HepG2 (cell line): ENCODE measurements around the gene TMX2. TPM values are rescaled to one million over a fixed set of nuclear protein-coding genes. Genes with fewer than 3 reads are reported as not detected.

Experiments used
- ARHGAP35 ChIP-seq: sonication (generic); formaldehyde crosslinking; IDR thresholded peaks from 2 replicates; pipeline ENCODE4 v1.9.0; 2022; ENCODE audit warnings: mild to moderate bottlenecking, inconsistent platforms, moderate library complexity, missing genetic modification reagents, borderline replicate concordance
- FOXK2 ChIP-seq: fragments of 450-650 bp; IDR thresholded peaks from 2 replicates; pipeline ENCODE4 v1.6.1; 2016
- FOXO4 ChIP-seq: sonication (generic); formaldehyde crosslinking; conservative IDR thresholded peaks from 2 replicates; pipeline ENCODE4 v1.8.1; 2023; ENCODE audit warnings: missing genetic modification reagents
- GLI4 ChIP-seq: sonication (generic); formaldehyde crosslinking; IDR thresholded peaks from 2 replicates; pipeline ENCODE4 v1.5.1; 2020; ENCODE audit warnings: missing genetic modification reagents, mild to moderate bottlenecking, moderate library complexity, borderline replicate concordance
- GMEB2 ChIP-seq: IDR thresholded peaks from 2 replicates; pipeline ENCODE4 v1.6.1; 2016; ENCODE audit warnings: missing biosample characterization, missing genetic modification reagents, low read depth
- IKZF1 ChIP-seq: fragments of 450-650 bp; IDR thresholded peaks from 2 replicates; pipeline ENCODE4 v1.7.1; 2016
- MBNL3 ChIP-seq: fragments of 250-450 bp; sonication (Bioruptor Pico); conservative IDR thresholded peaks from 2 replicates; pipeline ENCODE4 v1.8.0; 2022; ENCODE audit warnings: mild to moderate bottlenecking, inconsistent platforms
- NFAT5 ChIP-seq: sonication (generic); formaldehyde crosslinking; IDR thresholded peaks from 2 replicates; pipeline ENCODE4 v1.4.0; 2020; ENCODE audit warnings: missing genetic modification reagents
- PCBP1 ChIP-seq: fragments of 200-400 bp; formaldehyde crosslinking; IDR thresholded peaks from 2 replicates; pipeline ENCODE4 v1.6.1; 2017; ENCODE audit warnings: mild to moderate bottlenecking, low read depth, low read length, borderline replicate concordance
- PRDM4 ChIP-seq: sonication (generic); formaldehyde crosslinking; IDR thresholded peaks from 2 replicates; pipeline ENCODE4 v1.9.0; 2021; ENCODE audit warnings: missing genetic modification reagents, borderline replicate concordance
- RCOR2 ChIP-seq: IDR thresholded peaks from 2 replicates; pipeline ENCODE4 v1.6.1; 2016; ENCODE audit warnings: missing biosample characterization, missing genetic modification reagents
- SMC3 ChIP-seq: IDR thresholded peaks from 2 replicates; pipeline ENCODE4 v1.6.1; 2011; ENCODE audit warnings: low read length, improper control_type of control experiment
- SNAPC2 ChIP-seq: sonication (generic); formaldehyde crosslinking; IDR thresholded peaks from 2 replicates; pipeline ENCODE4 v1.8.1; 2022; ENCODE audit warnings: mild to moderate bottlenecking, missing genetic modification reagents
- SRSF9 ChIP-seq: fragments of 200-400 bp; formaldehyde crosslinking; IDR thresholded peaks from 2 replicates; pipeline ENCODE4 v1.6.1; 2018; ENCODE audit warnings: borderline replicate concordance, mild to moderate bottlenecking, low read depth, low read length; ENCODE audit not compliant: insufficient read depth, poor library complexity, severe bottlenecking
- ZFYVE20 ChIP-seq: sonication (generic); formaldehyde crosslinking; IDR thresholded peaks from 2 replicates; pipeline ENCODE4 v1.8.0; 2023; ENCODE audit warnings: low read depth, mild to moderate bottlenecking, moderate library complexity, missing genetic modification reagents, borderline replicate concordance
- ZNF256 ChIP-seq: sonication (generic); formaldehyde crosslinking; conservative IDR thresholded peaks from 2 replicates; pipeline ENCODE4 v1.4.0; 2020; ENCODE audit warnings: missing genetic modification reagents
- polyA plus RNA-seq, 8 experiments: library from polyadenylated mRNA; depleted of rRNA in 3 of 8; stranded (reverse) in 7 of 8; unstranded in 1 of 8; fragments of >200 nt; fragmentation: Illumina TruSeq in 4 of 8; extraction: Trizol in 4 of 8; gene quantifications; 2 replicates each; pipeline versions ENCODE4 v1.2.1 to v1.2.3, GENCODE V29; 2011 to 2016; ENCODE audit warnings: low read depth in 4 of 8, missing spikeins in 1 of 8, mixed read lengths in 1 of 8; ENCODE audit not compliant: insufficient read depth in 1 of 8
- total RNA-seq, 5 experiments: library from RNA; depleted of rRNA; stranded (reverse); fragments of >200 nt; fragmentation: Illumina TruSeq; extraction: Trizol; gene quantifications; 2 replicates each; pipeline ENCODE4 v1.2.3, GENCODE V29; 2016; ENCODE audit warnings: low read depth in 1 of 5
- TF ChIP-seq, protein P1 (sequence below): IDR thresholded peaks from 2 replicates; pipeline ENCODE4 v1.6.1; 2016

The TMX2 gene
- total and polyA plus RNA-seq, 2 of the 13 experiments (the other 11 are each of a cell fraction or from before 2014, with no cell fraction given) = 84.5 to 129 TPM

DNA sequence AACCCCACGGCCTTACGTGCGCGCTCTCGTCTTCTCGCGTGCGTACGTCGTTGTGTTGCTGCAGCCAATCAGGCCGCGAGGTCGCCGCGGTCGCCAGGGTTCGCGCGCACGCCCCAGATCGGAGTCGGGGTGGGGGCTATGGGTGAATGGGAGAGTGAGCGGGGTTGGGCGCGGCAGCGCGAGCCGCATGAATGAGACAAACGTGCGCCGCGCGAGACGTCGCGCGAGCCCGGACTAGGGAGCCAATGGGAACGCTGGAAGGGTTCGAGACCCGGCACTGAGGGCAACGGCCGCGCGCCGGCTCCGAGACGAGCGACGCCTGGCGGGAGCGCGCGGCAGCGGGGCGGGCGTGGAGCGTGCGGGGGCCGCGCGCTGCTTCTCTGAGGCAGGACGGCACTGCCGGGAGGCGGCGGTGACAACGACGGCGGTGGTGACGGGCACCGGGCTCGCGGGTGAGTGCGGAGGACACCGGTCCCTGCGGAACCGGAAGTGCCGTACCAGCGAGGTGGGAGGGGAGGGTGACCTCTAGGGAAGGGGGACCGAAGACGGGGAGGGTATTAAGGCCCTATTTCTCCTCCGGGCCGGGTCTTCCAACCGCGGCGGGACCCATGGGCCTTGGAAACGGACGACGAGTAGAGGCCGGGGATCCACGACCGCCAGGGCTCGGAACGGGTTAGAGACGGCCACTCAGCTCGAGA lies 44.5 kb upstream of the TMX2 start, which contains the start of gene ZDHHC5 (continued):
- TF ChIP-seq ZFYVE20 (CRISPR knock-in tag) (no peak), SNAPC2 (CRISPR knock-in tag) (no peak), MBNL3 (no peak), GLI4 (no peak), PCBP1 (no peak), SMC3 (no peak), SRSF9 (no peak), GMEB2 (CRISPR knock-in tag) (peak; percentile 99), IKZF1 (no peak), NFAT5 (CRISPR knock-in tag) (no peak; the same call in 1 of the 2 replicates), PRDM4 (CRISPR knock-in tag) (no peak), FOXO4 (CRISPR knock-in tag) (no peak), ARHGAP35 (no peak), RCOR2 (no peak), FOXK2 (no peak), ZNF256 (CRISPR knock-in tag) (peak; percentile 61; the same call in 1 of the 2 replicates)
- TF ChIP-seq, protein P1, sequence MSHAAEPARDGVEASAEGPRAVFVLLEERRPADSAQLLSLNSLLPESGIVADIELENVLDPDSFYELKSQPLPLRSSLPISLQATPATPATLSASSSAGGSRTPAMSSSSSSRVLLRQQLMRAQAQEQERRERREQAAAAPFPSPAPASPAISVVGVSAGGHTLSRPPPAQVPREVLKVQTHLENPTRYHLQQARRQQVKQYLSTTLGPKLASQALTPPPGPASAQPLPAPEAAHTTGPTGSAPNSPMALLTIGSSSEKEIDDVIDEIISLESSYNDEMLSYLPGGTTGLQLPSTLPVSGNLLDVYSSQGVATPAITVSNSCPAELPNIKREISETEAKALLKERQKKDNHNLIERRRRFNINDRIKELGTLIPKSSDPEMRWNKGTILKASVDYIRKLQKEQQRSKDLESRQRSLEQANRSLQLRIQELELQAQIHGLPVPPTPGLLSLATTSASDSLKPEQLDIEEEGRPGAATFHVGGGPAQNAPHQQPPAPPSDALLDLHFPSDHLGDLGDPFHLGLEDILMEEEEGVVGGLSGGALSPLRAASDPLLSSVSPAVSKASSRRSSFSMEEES (CRISPR knock-in tag) = no peak
